SU-DHL-6 (cell line): ENCODE measurements around the gene ZC3HAV1.
"Not testable (repeated sequence)": the region's sequence is repeated elsewhere in the genome, so short reads cannot be mapped to it uniquely, and the experiment has no call there.

Source experiments
- H2AFZ ChIP-seq: fragments of 200-600 bp; sonication (generic); 2 replicates; pipeline ENCODE4 v1.6.1; 2014; ENCODE audit warnings: low read depth, mild to moderate bottlenecking, moderate library complexity, mixed read lengths, antibody characterized with exemption, low read length; ENCODE audit not compliant: severe bottlenecking
- H3F3A ChIP-seq: fragments of 200-600 bp; shearing (Covaris generic); 2 replicates; pipeline ENCODE4 v1.6.0; 2016; ENCODE audit warnings: antibody characterized with exemption, mild to moderate bottlenecking; ENCODE audit not compliant: insufficient read depth
- H3K27ac ChIP-seq: fragments of 200-600 bp; sonication (generic); 2 replicates; pipeline ENCODE4 v1.5.1; 2016; ENCODE audit warnings: low read depth, mild to moderate bottlenecking, low read length, moderate library complexity, mixed read lengths
- H3K27me3 ChIP-seq: fragments of 200-600 bp; sonication (generic), shearing (Covaris generic); 2 replicates; pipeline ENCODE4 v1.6.0; 2014; ENCODE audit warnings: mild to moderate bottlenecking, low read length
- H3K36me3 ChIP-seq: fragments of 200-600 bp; sonication (generic); 2 replicates; pipeline ENCODE4 v1.6.1; 2014; ENCODE audit warnings: mild to moderate bottlenecking, low read length, mixed read lengths
- H3K4me2 ChIP-seq: fragments of 300-600, 200-600 bp; shearing (Covaris generic), sonication (generic); 2 replicates; pipeline ENCODE4 v1.6.0; 2014; ENCODE audit warnings: low read length, low read depth, mild to moderate bottlenecking; ENCODE audit not compliant: poor library complexity, severe bottlenecking
- H3K4me3 ChIP-seq: fragments of 200-600 bp; sonication (generic); 2 replicates; pipeline ENCODE4 v1.5.1; 2014; ENCODE audit warnings: antibody characterized with exemption, low read length, mild to moderate bottlenecking, mixed read lengths; ENCODE audit not compliant: insufficient read depth, poor library complexity, severe bottlenecking
- H3K79me2 ChIP-seq: fragments of 200-600 bp; sonication (generic); 2 replicates; pipeline ENCODE4 v1.6.1; 2014; ENCODE audit warnings: mild to moderate bottlenecking, low read length, moderate library complexity; ENCODE audit not compliant: insufficient read depth
- H3K9ac ChIP-seq: fragments of 200-600 bp; sonication (generic); 2 replicates; pipeline ENCODE4 v1.7.0; 2014; ENCODE audit warnings: mild to moderate bottlenecking, low read length
- H3K9me2 ChIP-seq: fragments of 200-600 bp; sonication (generic); replicated peaks from 2 replicates; pipeline ENCODE4 v1.6.1; 2014; ENCODE audit warnings: low read length; ENCODE audit not compliant: insufficient read depth
- H3K9me3 ChIP-seq: fragments of 200-600 bp; sonication (generic); 2 replicates; pipeline ENCODE4 v1.6.1; 2014; ENCODE audit warnings: low read length, mixed read lengths; ENCODE audit not compliant: insufficient read depth
- H4K20me1 ChIP-seq: fragments of 200-600 bp; sonication (generic); 2 replicates; pipeline ENCODE4 v1.6.1; 2014; ENCODE audit warnings: low read depth, mild to moderate bottlenecking, antibody characterized with exemption, low read length, moderate library complexity, mixed read lengths
- EZH2phosphoT487 ChIP-seq: fragments of 200-600 bp; sonication (generic), shearing (Covaris generic); conservative IDR thresholded peaks from 2 replicates; pipeline ENCODE4 v1.6.1; 2018; ENCODE audit warnings: mild to moderate bottlenecking, antibody characterized with exemption, low read length, moderate library complexity, mixed read lengths
- TF ChIP-seq, protein P1 (sequence below): fragments of 200-600 bp; sonication (generic); IDR thresholded peaks from one replicate; pipeline ENCODE4 v1.5.1; 2017; ENCODE audit warnings: antibody characterized with exemption, mild to moderate bottlenecking, low read length, moderate library complexity; ENCODE audit not compliant: insufficient read depth, poor library complexity, severe bottlenecking

ZC3HAV1 gene

DNA sequence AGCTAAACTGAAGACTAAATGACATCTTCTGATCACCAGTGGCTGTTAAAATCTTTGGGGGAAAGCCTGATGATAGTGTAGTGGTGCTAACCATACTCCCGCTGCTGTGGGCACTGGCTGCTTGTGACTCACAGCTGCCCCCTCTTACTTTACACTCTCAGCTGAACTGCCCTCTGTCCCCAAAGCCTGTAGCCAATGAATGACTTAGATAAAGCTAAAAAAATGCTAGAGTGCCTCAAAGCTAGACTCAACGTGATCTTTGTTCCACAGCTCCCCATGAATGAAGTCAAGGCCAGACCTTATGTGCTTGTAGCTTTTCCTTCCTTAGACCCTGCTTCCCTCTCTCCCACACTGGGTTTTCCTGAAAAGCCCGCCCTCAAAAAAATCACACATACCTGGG lies 80.2 kb downstream of the ZC3HAV1 start:
- H3K9me3 ChIP-seq, result no peaks in the 10 kb centered on the region
- H2AFZ ChIP-seq, result no peak overlapping the region
- H3K9ac ChIP-seq, result no peak overlapping the region
- no peaks in the 10 kb centered on the region for H3F3A ChIP-seq
- H3K27ac ChIP-seq, result no peak overlapping the region
- no peak overlapping the region for H3K4me2 ChIP-seq
- TF ChIP-seq, protein P1, sequence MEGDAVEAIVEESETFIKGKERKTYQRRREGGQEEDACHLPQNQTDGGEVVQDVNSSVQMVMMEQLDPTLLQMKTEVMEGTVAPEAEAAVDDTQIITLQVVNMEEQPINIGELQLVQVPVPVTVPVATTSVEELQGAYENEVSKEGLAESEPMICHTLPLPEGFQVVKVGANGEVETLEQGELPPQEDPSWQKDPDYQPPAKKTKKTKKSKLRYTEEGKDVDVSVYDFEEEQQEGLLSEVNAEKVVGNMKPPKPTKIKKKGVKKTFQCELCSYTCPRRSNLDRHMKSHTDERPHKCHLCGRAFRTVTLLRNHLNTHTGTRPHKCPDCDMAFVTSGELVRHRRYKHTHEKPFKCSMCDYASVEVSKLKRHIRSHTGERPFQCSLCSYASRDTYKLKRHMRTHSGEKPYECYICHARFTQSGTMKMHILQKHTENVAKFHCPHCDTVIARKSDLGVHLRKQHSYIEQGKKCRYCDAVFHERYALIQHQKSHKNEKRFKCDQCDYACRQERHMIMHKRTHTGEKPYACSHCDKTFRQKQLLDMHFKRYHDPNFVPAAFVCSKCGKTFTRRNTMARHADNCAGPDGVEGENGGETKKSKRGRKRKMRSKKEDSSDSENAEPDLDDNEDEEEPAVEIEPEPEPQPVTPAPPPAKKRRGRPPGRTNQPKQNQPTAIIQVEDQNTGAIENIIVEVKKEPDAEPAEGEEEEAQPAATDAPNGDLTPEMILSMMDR, result no peak
- no peak for TF ChIP-seq EZH2phosphoT487
- H3K27me3 ChIP-seq, result no peaks in the 10 kb centered on the region
- H3K79me2 ChIP-seq, result no peaks in the 10 kb centered on the region
- H4K20me1 ChIP-seq, result no peaks in the 10 kb centered on the region
- no peak overlapping the region for H3K4me3 ChIP-seq
- no peaks in the 10 kb centered on the region for H3K36me3 ChIP-seq
- no peaks in the 10 kb centered on the region for H3K9me2 ChIP-seq

DNA sequence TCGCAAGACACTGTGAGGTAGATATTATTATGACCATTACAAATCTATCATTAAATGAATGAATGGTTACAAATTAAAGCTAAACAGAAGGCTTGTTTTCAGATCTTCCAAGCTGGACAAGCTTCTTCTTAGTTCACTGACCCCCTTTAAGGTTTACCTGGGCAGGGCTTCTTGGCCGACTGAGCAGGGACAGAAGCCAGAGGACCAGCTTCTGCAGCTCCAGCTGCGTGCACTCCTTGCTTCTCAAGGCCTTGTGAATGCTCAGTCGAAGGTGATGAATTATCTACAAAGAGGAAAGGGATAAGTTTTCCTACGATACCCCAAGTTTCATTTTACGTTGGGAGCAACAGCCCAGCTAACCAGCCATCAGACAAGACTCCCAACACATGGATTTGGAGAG lies 83.0 kb downstream of the ZC3HAV1 start:
- no peaks in the 10 kb centered on the region for H3K79me2 ChIP-seq

DNA sequence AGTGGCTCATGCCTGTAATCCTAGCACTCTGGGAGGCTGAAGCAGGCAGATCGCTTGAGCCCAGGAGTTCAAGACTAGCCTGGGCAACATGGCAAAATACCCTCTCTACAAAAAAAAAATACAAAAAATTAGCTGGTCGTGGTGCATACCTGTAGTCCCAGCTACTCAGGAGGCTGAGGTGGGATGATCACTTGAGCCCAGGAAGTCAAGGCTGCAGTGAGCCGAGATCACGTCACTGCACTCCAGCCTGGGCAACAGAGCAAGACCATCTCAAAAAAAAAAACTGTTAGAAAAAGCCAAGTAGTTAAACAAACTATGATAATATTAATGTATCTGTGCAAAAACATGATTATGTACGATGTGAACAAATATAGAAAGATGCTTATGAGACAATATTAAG lies 83.7 kb downstream of the ZC3HAV1 start:
- not testable (repeated sequence) for H3K4me3 ChIP-seq, H4K20me1 ChIP-seq, H3K36me3 ChIP-seq, H3K79me2 ChIP-seq, H3K9me3 ChIP-seq, H3K27me3 ChIP-seq, H3F3A ChIP-seq, H3K4me2 ChIP-seq, H2AFZ ChIP-seq, H3K9ac ChIP-seq, H3K9me2 ChIP-seq, H3K27ac ChIP-seq

More for the DNA sequence above, 83.0 kb downstream of the ZC3HAV1 start:
- H3F3A ChIP-seq, result no peaks in the 10 kb centered on the region
- TF ChIP-seq, protein P1, result no peak
- TF ChIP-seq EZH2phosphoT487, result no peak
- H4K20me1 ChIP-seq, result no peaks in the 10 kb centered on the region
- no peaks in the 10 kb centered on the region for H3K36me3 ChIP-seq
- no peaks in the 10 kb centered on the region for H3K9me3 ChIP-seq
- no peak overlapping the region for H3K9ac ChIP-seq
- H3K4me3 ChIP-seq, result no peak overlapping the region
- no peaks in the 10 kb centered on the region for H3K9me2 ChIP-seq
- no peak overlapping the region for H3K4me2 ChIP-seq
- no peaks in the 10 kb centered on the region for H3K27me3 ChIP-seq
- H2AFZ ChIP-seq, result no peak overlapping the region
- no peak overlapping the region for H3K27ac ChIP-seq

DNA sequence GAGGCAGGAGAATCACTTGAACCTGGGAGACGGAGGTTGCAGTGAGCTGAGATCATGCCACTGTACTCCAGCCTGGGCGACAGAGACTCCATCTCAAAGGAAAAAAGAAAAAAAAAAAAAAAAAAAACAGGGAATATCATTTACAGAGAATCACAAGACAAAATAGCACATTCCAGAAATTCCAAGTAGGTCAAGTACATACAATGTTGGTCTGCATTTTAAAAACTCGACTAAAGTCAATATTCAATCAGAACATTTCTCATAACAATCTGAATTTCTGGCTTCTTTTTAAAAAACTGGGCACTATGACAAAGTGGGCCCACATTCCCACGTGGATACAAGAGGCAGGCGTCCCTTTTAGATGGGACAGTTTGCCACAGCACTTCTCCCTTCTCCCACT lies 86.4 kb downstream of the ZC3HAV1 start:
- Histone ChIP-seq H2AFZ (no peak overlapping the region), H3K4me3 (no peak overlapping the region), H3K4me2 (no peak overlapping the region), H3K27ac (no peak overlapping the region), H3K9me2 (no peaks in the 10 kb centered on the region), H4K20me1 (no peaks in the 10 kb centered on the region), H3K79me2 (no peaks in the 10 kb centered on the region), H3K9me3 (no peaks in the 10 kb centered on the region), H3K27me3 (no peaks in the 10 kb centered on the region), H3K36me3 (no peaks in the 10 kb centered on the region), H3K9ac (no peak overlapping the region), H3F3A (no peaks in the 10 kb centered on the region)
- TF ChIP-seq EZH2phosphoT487, result no peak
- TF ChIP-seq, protein P1, result no peak
